Ureter (tissue), 1 donor: ENCODE data around the gene AURKA. TPM values are rescaled to one million over a fixed set of nuclear protein-coding genes. Genes with fewer than 3 reads are reported as not detected.
"Not testable (repeated sequence)": the region's sequence is repeated elsewhere in the genome, so short reads cannot be mapped to it uniquely, and the experiment has no call there.

Experiments used
- DNase-seq: peaks from one replicate; pipeline ENCODE4 v3.0.0-alpha.2; 2020; ENCODE audit warnings: low spot score
- total RNA-seq: library from RNA; stranded (reverse); gene quantifications from one replicate; pipeline ENCODE4 v1.2.4, GENCODE V29; 2023
- donor health status: DM: yes; HTN: yes; CAD: no.

Gene AURKA
- total RNA-seq, 1 donor from 2014 or later, result 1.6 TPM

- peak; percentile 64 for DNase-seq
Observed at GRCh38 chr20:56359212-56360132, 32.5 kb downstream of the AURKA start.

- DNase-seq, result peak; percentile 82
Observed at GRCh38 chr20:56358600-56359211, 33.3 kb downstream of the AURKA start, which contains the start of gene FAM210B. Gene FAM210B (plus strand): TSS chr20:56358974. CDS start chr20:56359006, 32 bp downstream.

DNA sequence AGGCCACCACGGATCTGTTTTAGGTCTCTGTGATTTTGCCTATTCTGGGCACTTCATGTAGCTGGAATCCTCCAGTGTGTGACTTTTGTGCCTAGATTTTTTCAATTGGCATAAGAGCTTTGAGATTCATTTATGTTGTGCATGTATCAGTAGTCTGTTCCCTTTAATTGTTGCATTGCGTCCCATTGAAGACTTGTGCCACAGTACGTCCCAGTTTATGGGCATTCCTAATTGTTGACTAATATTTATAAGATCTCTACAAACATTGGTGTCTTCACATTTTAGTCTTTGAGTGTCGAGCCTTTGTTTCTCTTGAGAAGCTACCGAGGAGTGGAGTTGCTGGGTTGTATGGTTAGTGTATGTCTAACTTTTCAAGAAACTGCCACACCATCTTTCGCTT is 33.9 kb downstream of the AURKA start:
- DNase-seq, result no peak

- no peak for DNase-seq
Observed at GRCh38 chr20:56353356-56353755, 38.7 kb downstream of the AURKA start.

DNA sequence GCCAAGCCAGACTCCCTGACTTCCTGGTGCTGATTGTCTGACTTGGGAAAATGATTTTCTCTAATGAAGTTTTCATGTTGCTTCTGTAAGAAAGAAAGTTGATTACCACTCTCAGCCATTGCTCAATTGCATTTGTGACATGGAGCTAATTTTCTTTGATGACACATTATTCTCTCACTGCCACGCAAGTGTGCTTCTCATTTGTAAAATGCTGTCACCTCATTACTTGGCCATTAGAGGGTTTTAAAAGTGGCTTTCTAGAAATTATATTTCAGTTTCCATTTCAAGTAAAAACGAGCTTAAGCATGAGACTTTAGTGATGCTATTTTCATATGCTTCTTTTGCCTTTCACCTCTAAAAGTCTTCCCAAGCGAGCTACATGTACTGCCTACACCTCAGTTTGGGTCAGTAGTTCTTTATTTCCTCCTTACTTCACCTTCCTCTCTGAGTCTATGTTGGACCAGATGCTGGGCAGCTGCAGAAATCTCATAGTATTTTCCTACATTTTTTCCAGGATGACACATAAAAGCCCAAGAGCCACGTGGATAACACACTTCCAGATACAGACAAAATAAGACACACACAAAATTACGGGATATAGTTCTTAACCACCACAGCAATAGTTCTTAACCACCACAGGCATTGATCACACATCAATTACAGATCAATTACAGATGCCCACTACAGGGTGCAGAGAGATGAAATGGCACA is 39.5 kb downstream of the AURKA start:
- no peak for DNase-seq

- DNase-seq, result no peak
Observed at GRCh38 chr20:56350842-56351241, 41.2 kb downstream of the AURKA start.

- no peak for DNase-seq
Observed at GRCh38 chr20:56348746-56349145, 43.3 kb downstream of the AURKA start.

GRCh38 chr20:56348305-56348693 is 43.7 kb downstream of the AURKA start:
- no peak for DNase-seq

DNA sequence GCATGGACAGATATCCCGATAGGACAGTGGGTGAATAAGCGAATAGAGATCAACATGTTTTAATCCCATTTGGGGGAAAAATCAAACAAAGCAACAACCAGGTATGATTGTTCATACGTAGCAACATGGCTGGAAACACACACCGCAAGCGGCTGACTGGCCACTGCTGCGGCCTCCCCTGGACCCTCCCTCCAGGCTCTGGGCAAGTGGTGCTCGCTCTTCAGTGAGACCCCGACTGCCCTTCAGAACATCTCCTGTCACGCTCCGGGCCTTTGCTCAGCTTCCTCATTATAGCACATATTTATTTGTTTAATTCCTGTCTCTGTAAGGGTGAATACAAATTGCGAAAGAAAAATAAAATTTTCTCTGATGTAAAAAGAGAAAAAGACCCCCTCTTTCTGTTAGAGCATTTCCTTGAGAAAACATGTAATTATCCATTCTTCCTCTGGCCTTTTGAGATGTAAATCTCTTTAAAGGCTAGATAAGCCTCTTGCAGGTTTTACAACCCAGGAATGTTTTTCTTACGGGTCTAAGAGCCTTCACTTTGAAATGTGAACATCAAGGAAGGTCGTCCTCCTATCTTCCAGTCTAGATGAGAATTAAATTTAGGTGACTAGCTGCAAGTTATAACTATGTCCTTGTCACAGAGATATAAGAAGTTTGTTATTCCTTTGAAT is 44.2 kb downstream of the AURKA start:
- no peak for DNase-seq

- no peak for DNase-seq
Observed at GRCh38 chr20:56345911-56346310, 46.1 kb downstream of the AURKA start.

- peak; percentile 51 for DNase-seq
Observed at GRCh38 chr20:56343861-56344381, 48.1 kb downstream of the AURKA start.

DNA sequence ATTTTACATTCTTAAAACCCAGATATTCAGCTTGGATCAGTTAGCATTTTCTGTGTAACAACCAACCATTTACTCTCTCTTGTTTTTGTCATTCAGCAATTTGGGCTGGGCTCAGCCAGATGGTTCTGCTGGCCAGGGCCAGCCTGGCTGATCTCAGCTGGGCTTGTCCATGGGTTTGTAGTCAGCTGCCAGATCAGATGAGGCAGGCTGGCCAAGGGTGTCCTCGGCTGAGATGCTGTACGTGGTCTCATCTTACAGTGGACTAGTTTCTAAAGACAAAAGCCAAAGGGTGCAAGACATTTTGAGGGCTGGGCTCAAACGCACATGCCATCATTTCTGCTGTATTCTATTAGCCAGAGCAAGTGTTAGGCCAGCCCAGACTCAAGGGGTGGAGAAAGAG is 49.2 kb downstream of the AURKA start:
- no peak for DNase-seq

GRCh38 chr20:56336709-56337108 is 55.3 kb downstream of the AURKA start:
- not testable (repeated sequence) for DNase-seq

- DNase-seq, result no peak
Observed at GRCh38 chr20:56328861-56329260, 63.2 kb downstream of the AURKA start.

DNA sequence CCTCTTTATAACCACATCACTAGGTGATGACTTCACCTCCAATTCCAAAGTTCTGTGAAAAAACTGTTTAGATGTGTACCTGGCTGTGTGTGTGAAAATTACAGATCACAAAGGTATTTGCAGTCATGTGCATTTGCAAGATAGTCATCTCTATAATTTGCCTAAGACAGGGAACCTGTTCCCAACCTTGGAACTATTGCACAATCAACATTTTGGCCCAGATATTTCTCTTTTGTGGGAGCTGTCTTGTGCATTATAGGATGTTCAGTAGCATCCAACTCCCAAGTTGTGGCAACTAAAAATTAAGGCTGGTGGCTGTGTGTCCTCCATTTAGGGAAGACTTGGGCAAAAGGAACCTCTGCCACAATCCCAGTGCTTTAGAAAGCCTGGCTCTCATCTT is 67.2 kb downstream of the AURKA start:
- DNase-seq, result no peak

- DNase-seq, result no peak
Observed at GRCh38 chr20:56323656-56324055, 68.4 kb downstream of the AURKA start.

DNA sequence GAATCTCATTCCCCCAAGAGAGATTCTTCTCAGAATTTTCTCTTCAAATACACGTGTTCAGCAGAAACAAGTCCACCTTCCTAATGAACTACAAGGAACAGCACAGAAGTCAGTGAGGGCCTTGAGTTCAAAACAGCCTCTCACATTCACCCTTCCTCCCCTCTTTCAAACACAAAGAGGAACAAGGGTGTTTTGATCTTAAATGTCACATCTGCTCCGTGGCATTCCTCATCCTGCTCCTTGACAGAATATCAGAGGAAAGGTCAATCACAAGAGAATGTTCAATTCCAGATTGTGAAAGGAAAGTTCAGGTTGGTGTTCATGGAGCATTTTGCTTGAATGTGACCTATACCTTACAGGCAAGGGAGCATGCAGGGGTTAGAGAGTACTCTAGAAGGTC is 68.8 kb downstream of the AURKA start:
- no peak for DNase-seq

DNA sequence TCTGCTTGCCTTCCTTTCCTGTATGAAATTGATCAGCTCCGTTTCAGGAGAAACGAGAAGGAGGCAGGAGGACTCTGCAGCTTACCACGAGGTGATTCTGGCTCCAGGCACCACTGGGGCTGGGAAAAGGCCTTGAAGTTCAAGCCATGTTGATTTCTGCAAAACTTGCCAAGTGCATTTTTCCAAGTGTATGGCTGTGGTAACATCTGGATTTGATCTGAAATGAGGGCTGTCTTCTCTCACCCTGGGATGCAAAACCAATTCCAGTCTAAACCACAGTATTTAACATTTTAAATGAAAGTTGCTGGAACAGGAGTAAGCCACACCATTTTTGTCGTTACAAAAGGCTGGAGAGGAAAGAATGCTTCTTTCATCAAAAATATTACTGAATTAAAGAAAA is 69.3 kb downstream of the AURKA start:
- DNase-seq, result no peak
